ENCODE measurements around the gene TFF3.

TFF3 gene

GRCh38 chr21:42287193-42288083, 27.8 kb downstream of the TFF3 start:
- DNase-seq: no peak

GRCh38 chr21:42286416-42286815, 28.8 kb downstream of the TFF3 start:
- DNase-seq: no peak

- DNase-seq: no peak
These were observed 29.5 kb downstream of the TFF3 start for GRCh38 chr21:42285569-42286245.

DNA sequence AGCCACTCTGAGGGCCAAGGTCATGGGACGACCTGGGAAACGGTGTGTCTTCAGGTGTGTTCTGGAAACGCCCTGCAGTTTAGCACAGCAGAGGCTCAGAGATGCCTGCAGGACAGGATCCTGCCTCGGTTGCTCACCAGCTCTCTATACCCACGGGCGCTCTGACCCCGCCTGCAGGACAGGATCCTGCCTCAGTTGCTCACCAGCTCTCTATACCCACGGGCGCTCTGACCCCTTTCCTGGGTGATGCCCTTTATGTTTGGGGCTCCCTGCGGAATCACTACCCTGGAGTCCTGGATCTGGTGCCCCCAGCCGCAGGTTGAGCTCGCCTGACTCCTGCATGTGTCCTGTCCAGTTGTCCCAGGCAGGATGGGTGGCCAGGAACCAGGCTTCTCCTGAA, 32.5 kb downstream of the TFF3 start:
- no peak for DNase-seq

- DNase-seq: no peak
These were observed 33.2 kb downstream of the TFF3 start for GRCh38 chr21:42282021-42282420.

DNA sequence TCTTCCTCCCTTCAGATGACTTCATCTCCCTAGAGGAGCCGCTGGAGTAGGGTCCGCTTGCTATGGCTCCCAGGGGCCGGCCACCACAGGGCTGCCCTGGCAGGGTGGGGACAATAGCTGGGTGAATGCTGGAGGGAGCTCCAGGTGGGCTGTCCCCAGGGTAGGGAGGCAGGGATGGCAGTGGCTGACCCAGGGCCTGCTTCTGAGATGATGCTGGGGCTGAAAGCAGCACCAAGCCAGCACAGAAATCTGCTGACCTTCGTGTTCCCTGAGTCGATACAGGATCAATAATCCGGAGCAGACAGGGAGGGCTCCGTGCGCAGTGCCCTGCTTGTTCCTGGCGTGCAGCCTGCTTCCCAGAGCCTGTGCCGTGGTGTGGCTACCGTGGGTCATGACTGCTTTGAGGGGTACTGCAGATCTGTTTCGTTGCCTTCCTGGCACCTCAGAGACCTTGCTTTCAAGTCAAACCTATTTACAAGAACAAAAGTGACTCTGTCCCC, 34.0 kb downstream of the TFF3 start:
- no peak for DNase-seq

GRCh38 chr21:42280356-42281180, 34.6 kb downstream of the TFF3 start:
- no peak for DNase-seq

DNA sequence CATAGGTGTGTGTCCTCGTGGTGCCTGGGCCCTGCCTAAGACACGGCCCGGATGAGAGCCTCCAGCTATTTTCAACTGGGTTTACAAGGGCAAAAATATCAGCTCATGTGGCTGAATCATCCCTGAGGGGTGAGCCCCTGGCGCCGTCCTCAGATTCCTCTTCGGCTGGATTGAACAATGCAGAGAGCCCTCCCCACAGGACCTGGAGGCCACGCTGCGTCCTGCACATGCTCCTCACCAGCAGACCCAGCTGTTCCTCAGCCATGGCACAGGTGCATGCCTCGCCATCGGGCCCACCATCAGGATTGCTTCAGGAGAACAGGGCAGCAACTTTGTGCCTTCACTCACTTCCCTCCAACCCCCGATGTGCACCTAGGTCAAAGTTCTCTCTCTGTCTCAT, 35.3 kb downstream of the TFF3 start:
- no peak for DNase-seq

GRCh38 chr21:42279341-42279871, 35.8 kb downstream of the TFF3 start:
- DNase-seq: no peak

GRCh38 chr21:42278451-42279149, 36.6 kb downstream of the TFF3 start:
- no peak for DNase-seq

DNA sequence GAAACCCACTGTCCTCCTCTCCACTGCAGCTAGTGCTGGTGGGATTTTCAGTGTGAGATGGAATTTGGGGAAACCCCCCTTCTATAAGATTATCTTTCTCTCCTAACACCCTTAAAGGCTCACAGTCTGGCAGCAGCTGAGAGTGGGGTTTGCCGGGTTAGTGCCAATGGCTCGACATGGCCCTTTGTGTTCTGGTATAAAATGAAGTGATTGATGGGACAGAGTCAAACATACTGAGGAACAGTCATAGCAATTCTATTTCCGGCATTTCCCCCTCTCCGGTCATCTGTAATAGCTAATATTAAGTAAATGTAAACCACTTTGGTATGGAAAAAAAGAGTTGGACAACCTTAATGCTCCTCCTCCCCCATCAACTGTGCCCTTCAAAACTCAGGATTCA, 37.6 kb downstream of the TFF3 start:
- no peak for DNase-seq

DNA sequence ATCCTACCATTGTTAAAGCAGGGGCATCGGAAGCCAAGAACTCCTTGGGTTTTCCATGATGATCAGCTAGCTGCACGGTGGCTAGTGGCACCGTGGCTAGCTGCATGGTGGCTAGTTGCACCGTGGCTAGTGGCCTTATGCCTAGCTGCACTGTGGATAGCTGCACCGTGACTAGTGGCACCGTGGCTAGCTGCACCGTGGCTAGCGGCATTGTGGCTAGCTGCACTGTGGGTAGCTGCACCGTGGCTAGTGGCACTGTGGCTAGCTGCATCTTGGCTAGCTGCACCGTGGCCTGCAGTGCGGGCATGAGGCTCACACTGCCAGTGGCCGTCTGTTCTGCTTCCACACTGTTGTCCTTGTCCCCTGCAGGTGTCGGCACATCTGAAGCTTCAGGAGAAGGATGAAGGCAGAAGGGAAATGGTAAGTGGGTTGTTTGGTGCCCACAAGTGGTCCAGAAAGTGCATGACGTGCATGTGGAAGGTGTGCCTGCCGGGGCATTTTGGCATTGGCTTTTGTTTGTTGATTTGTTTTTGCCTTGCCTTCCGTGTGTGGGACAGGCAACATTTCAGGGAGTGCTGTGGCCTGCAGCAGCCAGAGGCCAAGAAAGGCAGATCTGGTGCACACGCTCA, 38.6 kb downstream of the TFF3 start:
- no peak for DNase-seq

GRCh38 chr21:42276076-42276475, 39.1 kb downstream of the TFF3 start:
- no peak for DNase-seq

- DNase-seq: no peak
These were observed 42.1 kb downstream of the TFF3 start for GRCh38 chr21:42272984-42273600.

GRCh38 chr21:42272109-42272962, 42.9 kb downstream of the TFF3 start:
- no peak for DNase-seq

DNA sequence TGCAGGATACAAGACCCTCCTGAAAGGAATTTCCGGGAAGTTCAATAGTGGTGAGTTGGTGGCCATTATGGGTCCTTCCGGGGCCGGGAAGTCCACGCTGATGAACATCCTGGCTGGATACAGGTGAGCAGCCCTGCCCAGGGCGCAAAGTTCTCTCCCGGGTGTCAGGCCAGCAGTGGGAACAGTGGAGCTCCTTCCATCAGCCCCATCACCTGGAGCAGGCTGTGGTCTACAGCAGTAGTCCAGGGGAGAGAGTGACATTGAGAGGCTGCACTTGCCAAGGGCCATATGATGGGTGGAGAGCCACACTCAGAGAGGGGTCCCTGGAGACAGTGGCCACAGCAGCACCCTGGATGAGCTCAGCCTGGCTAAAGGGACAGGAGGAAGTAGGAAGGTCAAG, 44.1 kb downstream of the TFF3 start:
- DNase-seq: no peak

- DNase-seq: no peak
These were observed 45.8 kb downstream of the TFF3 start for GRCh38 chr21:42269386-42269785.

- no peak for DNase-seq
These were observed 48.1 kb downstream of the TFF3 start for GRCh38 chr21:42266971-42267556.

- DNase-seq: no peak
These were observed 49.9 kb downstream of the TFF3 start for GRCh38 chr21:42265231-42265812.
